ENCODE measurements around the gene HS3ST3A1.

- TF ChIP-seq YY1 (IDR thresholded peaks at IDR 0.05; ENCODE audit: insufficient read depth, insufficient read length) (no peak), ZNF274 (IDR thresholded peaks at IDR 0.05; ENCODE audit: low read depth, low read length) (no peak), SUZ12 (IDR thresholded peaks at IDR 0.05; ENCODE audit: extremely low read depth, insufficient read depth, insufficient read length) (no peak)
These were observed 19.8 kb downstream of the HS3ST3A1 start for GRCh38 chr17:13581925-13582324.
